NCI-H1694 treated with DMSO at 0.1 percent for 48 hours (cell line): ENCODE measurements around the gene ADAMTSL4.
"Not testable (repeated sequence)": the region's sequence is repeated elsewhere in the genome, so short reads cannot be mapped to it uniquely, and the experiment has no call there.

Experiments used
- DNase-seq: peaks from one replicate; lab custom pipeline; 2025; lab: John Stamatoyannopoulos, UW

ADAMTSL4 gene

GRCh38 chr1:150567341-150567716, 18.1 kb downstream of the ADAMTSL4 start:
- DNase-seq, result no peak

GRCh38 chr1:150567717-150568593, 18.7 kb downstream of the ADAMTSL4 start:
- DNase-seq, result peak; percentile 90

- no peak for DNase-seq
Measured at GRCh38 chr1:150568594-150568966, 19.4 kb downstream of the ADAMTSL4 start.

DNA sequence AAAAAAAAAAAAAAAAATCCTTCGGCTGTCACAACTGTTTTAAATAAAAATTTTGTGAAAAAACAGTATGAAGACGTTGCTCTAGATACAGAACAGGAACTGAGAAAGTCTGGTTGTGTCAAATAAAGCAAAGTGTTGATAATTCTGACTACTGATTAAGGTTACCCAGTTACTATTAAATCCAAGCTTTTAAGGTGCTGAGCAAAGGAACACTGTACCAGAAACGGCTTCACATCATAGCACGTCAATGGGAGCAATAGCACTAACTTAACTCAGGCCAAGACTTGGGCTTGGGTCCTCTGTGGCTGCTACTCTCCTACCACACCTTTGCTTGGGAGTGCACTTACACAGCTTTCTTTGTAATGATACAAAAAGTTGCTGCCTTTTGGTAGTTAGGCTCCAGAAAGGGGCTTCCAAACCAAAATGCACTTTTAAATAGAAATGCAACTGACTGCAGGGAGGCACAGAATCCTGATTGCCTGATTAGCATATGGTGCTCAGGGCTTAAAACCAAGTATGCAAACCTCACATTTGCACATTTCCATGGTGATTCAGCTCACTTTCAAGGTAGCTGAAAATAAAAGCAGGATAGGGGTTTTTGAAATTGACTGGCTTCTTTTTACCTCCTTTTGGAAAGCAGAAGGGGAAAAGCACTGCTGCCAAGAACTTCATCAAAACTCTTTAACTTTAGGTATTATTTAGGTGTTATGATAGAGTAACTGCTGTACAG, 23.9 kb downstream of the ADAMTSL4 start:
- no peak for DNase-seq

DNA sequence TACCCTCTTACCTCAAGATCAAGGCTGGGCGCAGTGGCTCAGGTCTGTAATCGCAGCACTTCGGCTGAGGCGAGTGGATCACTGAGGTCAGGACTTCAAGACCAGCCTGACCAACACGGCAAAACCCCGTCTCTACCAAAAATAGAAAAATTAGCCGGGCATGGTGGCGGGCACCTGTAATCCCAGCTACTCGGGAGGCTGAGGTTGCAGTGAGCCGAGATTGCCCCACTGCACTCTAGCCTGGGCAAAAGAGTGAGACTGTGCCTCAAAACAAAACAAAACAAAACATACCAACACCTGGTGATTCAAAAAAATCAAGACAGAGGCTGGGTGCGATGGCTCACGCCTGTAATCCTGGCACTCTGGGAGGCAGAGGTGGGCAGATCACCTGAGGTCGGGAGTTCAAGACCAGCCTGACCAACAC, 24.5 kb downstream of the ADAMTSL4 start:
- not testable (repeated sequence) for DNase-seq

GRCh38 chr1:150574260-150575071, 25.3 kb downstream of the ADAMTSL4 start:
- DNase-seq, result no peak

- no peak for DNase-seq
Measured at GRCh38 chr1:150575072-150575489, 25.9 kb downstream of the ADAMTSL4 start.

GRCh38 chr1:150575518-150576366, 26.5 kb downstream of the ADAMTSL4 start:
- DNase-seq, result no peak

GRCh38 chr1:150576367-150576711, 27.1 kb downstream of the ADAMTSL4 start:
- DNase-seq, result no peak

DNA sequence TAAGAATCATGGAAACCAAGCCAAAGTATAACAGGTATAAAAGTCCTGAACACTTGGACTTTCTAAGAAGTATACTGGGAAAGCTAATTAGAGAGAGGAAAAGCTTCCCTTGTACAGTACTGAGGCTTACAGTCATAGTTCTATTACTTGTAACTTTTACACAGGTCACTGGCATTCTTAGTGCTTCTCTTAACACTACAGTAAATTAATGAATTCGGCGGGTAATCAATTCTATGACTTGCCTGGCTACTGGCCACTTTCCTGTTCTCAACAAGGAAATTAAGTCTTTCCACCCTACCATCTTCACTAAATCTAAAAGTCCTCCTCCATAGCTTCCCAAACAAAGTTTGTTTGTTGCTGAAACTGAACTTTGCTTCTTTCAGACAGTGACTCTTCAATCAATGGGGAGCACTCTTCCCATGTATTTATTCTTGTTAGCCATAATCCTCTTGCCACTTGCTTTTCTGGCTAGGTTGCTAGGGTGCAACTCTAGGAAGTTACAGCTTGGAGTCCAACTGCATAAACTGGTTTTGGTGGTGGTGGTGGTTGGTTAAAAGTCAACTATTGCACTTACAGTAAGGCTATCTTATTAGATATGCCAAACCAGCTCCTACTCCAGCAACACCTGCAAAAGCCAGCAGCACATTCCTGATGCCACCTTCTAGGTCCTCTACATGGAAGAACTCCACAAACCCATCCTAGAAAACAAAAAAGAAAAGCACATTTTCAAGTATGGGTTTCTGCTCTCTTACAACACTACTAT, 27.8 kb downstream of the ADAMTSL4 start:
- no peak for DNase-seq

- no peak for DNase-seq
Measured at GRCh38 chr1:150577557-150578271, 28.5 kb downstream of the ADAMTSL4 start.

DNA sequence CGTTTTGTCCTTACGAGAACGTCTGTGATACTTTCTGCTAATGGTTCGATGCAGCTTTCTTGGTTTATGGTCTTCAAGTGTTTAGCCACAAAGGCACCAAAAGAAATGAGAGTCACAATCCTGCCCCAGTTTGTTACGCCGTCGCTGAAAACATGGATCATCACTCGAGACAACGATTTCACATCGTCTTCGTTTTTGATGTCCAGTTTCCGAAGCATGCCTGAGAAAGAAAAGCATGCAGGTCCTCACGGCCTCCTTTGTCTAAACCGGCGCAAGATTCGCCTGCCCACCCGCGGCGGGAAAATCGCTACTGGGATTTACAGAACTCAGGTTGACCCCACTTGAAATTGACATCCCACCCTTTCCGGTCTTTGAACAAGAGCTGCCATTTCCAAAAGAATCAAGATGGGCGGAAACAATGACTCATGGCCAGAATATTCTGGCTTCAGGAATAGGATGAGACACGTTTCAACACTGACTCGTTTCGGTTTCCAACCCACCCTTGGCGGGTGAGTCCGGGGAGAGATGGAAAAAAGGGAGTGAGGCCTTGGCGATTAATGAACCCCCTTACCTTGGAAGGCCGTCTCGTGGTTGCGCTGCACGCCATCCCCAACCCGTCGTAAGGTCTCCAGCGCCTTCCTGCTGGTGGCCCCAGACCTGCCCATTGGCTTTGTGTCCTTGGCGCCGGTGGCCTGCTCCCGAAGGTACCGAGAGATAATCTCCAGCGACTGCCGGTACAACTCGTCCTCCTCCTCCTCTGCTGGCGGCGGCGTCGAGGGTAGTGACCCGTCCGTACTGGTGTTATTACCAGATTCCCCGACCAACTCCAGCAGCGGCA, 29.3 kb downstream of the ADAMTSL4 start:
- DNase-seq, result peak; percentile 38

DNA sequence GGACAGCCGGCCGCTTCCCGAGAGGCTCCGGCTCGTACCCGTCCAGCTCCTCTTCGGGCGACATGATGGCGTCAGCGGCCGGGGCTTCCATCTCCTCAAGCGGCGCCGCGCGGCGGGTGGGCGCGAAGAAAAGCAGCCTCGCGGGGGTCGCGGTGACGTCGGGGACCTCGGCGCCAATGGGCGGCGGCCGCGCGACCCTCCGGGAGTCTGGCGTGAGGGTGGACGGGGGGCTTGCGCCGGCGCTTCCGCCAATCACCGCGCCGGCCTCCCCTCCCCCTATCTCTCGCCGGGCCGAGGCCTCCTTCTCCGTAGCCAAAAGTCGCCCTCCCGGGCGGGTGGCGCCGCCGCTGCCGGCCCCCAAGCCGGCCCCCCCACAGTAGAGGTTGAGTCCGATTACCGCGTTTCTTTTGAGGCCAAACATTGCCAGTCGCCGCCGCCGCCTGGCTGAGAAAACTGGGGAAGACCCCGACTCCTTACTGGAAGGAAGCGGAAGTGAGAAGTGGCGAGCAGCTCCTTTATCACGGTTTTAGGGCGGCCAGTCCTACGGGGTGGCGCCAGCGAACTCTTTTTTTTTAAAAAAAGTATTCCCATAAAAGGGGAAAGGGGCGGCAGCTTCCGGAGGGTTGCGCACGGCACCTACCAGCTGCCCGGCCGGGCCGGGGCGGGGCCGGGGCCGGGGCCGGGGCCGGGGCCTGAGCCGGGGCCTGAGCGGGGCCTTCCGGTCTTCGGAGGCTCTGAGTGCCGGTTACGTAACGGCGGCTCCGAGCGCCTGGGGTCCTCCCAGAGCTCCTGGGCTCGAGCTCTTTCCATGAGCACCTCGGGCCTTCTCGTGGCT, 30.1 kb downstream of the ADAMTSL4 start, which contains the start of gene MCL1:
Gene MCL1, minus strand, starts transcription at position 501 of the 835 bp plus-strand sequence. Its CDS starts 80 bp downstream, at position 421.
- DNase-seq, result peak; percentile 98

DNA sequence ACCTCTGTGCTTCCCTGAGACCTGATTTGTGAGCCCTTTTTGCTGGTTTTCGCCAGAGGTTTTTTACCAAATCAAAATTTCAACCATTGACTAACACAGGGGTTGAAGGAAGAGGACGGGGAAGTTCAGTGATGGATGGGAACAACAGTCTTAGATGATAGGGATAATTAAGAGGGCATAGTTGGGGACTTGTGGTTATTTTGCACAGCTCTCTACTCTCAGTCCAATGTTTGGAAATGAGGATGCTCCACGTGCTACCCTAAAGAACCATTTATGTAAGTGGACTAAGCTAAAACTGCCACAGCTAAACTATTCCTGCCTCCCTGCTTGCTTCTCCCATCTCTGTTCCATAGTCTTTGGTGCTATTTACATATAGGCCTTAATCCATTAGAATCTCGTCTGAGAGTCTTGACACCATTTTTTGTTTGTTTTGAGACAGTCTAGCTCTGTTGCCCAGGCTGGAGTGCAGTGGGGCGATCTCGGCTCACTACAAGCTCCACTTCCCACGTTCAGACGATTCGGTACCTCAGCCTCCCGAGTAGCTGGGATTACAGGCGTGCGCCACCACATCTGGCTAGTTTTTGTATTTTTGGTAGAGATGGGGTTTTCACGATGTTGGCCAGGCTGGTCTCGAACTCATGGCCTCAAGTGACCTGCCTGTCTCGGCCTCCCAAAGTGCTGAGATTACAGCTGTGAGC, 30.9 kb downstream of the ADAMTSL4 start:
- DNase-seq, result no peak

DNA sequence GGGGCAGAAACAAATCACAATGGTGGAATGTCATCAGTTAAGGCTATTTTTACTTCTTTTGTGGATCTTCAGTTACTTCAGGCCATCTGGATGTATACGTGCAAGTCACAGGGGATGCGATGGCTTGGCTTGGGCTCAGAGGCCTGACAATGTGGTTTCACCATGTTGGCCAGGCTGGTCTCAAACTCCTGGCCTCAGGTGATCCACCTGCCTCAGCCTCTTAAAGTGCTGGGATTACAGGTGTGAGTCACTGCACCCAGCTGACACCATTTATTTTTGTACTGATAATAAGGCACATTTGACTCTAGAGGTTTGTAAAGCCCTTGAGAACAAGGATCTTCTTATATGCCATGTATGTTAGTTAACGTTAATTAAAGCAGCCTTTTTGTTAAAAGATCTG, 31.8 kb downstream of the ADAMTSL4 start:
- not testable (repeated sequence) for DNase-seq

- not testable (repeated sequence) for DNase-seq
Measured at GRCh38 chr1:150581437-150581836, 32.2 kb downstream of the ADAMTSL4 start.

DNA sequence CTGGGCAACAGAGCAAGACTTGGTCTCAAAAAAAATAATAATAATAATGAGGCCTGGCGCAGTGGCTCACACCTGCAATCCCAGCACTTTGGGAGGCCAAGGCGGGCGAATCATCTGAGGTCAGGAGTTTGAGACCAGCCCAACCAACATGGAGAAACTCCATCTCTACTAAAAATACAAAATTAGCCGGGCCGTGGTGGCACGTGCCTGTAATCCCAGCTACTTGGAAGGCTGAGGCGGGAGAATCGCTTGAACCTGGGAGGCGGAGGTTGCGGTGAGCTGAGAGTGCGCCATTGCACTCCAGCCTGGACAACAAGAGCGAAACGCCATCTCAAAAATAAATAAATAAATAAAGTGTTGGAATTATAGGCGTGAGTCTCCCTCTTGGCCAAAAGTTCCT, 32.8 kb downstream of the ADAMTSL4 start:
- not testable (repeated sequence) for DNase-seq
